ENCODE data around the gene DCHS1.

DCHS1 gene

GRCh38 chr11:6623391-6624363, 31.9 kb downstream of the DCHS1 start:
- H3K36me3 ChIP-seq (ENCODE audit: control insufficient read depth, insufficient read depth, low read length, severe bottlenecking) = no peaks in the 10 kb centered on the region
- no peaks in the 10 kb centered on the region for H3K9me3 ChIP-seq (ENCODE audit: control insufficient read depth, low read length)
- no peak overlapping the region for H3K9ac ChIP-seq (ENCODE audit: low read length)
- DNase-seq (ENCODE audit: low read depth) = no peak
- no peak overlapping the region for H3K4me3 ChIP-seq (ENCODE audit: low read length)
- peaks cover 15% of the 10 kb centered on the region for H3K27me3 ChIP-seq (replicated peaks; ENCODE audit: control insufficient read depth, insufficient read depth, low read length)
- H3K4me1 ChIP-seq (ENCODE audit: control insufficient read depth, insufficient read depth, low read length) = peaks cover under 1% of the 10 kb centered on the region

GRCh38 chr11:6622261-6623171, 33.1 kb downstream of the DCHS1 start:
- Histone ChIP-seq H3K9ac (ENCODE audit: low read length) (no peak overlapping the region), H3K4me1 (ENCODE audit: control insufficient read depth, insufficient read depth, low read length) (peaks cover 12% of the 10 kb centered on the region), H3K9me3 (ENCODE audit: control insufficient read depth, low read length) (no peaks in the 10 kb centered on the region), H3K27me3 (replicated peaks; ENCODE audit: control insufficient read depth, insufficient read depth, low read length) (peaks cover 15% of the 10 kb centered on the region), H3K36me3 (ENCODE audit: control insufficient read depth, insufficient read depth, low read length, severe bottlenecking) (no peaks in the 10 kb centered on the region), H3K4me3 (ENCODE audit: low read length) (no peak overlapping the region)
- DNase-seq (ENCODE audit: low read depth) = no peak

DNA sequence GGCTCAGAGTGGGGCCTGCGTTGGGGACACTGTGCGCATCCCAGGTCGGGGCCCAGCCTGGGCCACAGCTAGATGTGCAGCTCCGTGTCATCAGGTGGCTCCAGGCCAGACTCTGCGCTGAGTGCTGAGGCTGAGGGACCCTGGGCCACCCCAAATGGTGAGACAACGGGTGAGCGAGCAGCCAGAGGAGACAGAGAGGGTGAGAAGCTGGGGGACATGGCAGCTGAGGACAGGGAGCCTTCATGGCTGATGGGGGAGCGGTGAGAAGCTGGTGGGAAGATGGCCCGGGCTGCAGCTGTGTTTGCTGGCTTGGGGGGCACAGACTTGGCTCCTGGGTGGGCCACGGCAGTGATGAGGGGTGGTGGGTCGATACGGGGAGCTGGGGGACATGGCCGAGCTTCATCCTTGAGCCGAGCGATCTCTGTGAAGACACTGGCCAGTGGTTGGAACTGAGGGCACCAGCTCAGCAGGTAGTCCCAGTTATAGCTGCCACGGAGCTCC, 33.8 kb downstream of the DCHS1 start:
- H3K36me3 ChIP-seq (ENCODE audit: control insufficient read depth, insufficient read depth, low read length, severe bottlenecking) = no peaks in the 10 kb centered on the region
- no peak for DNase-seq (ENCODE audit: low read depth)
- H3K27me3 ChIP-seq (replicated peaks; ENCODE audit: control insufficient read depth, insufficient read depth, low read length) = peaks cover 15% of the 10 kb centered on the region
- no peak overlapping the region for H3K9ac ChIP-seq (ENCODE audit: low read length)
- H3K4me3 ChIP-seq (ENCODE audit: low read length) = no peak overlapping the region
- no peaks in the 10 kb centered on the region for H3K9me3 ChIP-seq (ENCODE audit: control insufficient read depth, low read length)
- H3K4me1 ChIP-seq (ENCODE audit: control insufficient read depth, insufficient read depth, low read length) = peaks cover 15% of the 10 kb centered on the region

DNA sequence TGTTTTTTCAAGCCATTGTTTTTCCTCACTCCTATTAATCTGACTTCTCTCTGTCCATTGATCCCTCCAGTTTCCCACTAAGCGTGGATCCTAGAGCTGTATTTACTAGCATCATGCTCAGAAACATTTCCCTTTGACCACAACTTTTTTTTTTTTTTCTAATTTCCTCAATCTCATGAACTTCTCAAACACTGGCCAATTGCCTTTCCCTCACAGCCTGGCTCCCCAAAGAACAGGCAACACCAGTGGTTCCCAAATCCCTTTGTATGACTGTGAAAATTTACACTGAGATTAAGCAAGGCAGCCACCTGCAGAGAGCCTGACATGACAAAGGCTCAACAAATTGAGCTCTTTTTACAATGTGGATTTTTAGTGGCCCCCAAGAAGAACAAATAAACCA, 35.0 kb downstream of the DCHS1 start:
- no peak overlapping the region for H3K4me3 ChIP-seq (ENCODE audit: low read length)
- no peak overlapping the region for H3K9ac ChIP-seq (ENCODE audit: low read length)
- peaks cover 8% of the 10 kb centered on the region for H3K36me3 ChIP-seq (ENCODE audit: control insufficient read depth, insufficient read depth, low read length, severe bottlenecking)
- no peak for DNase-seq (ENCODE audit: low read depth)
- peaks cover 15% of the 10 kb centered on the region for H3K4me1 ChIP-seq (ENCODE audit: control insufficient read depth, insufficient read depth, low read length)
- peaks cover 15% of the 10 kb centered on the region for H3K27me3 ChIP-seq (replicated peaks; ENCODE audit: control insufficient read depth, insufficient read depth, low read length)
- no peaks in the 10 kb centered on the region for H3K9me3 ChIP-seq (ENCODE audit: control insufficient read depth, low read length)

- peaks cover 18% of the 10 kb centered on the region for H3K36me3 ChIP-seq (ENCODE audit: control insufficient read depth, insufficient read depth, low read length, severe bottlenecking)
- H3K4me1 ChIP-seq (ENCODE audit: control insufficient read depth, insufficient read depth, low read length) = peaks cover 15% of the 10 kb centered on the region
- peak within 1 kb of the TSS; percentile 88 for H3K9ac ChIP-seq (ENCODE audit: low read length)
- H3K4me3 ChIP-seq (ENCODE audit: low read length) = peak within 1 kb of the TSS; percentile 90
- H3K9me3 ChIP-seq (ENCODE audit: control insufficient read depth, low read length) = no peaks in the 10 kb centered on the region
- peaks cover 3% of the 10 kb centered on the region for H3K27me3 ChIP-seq (replicated peaks; ENCODE audit: control insufficient read depth, insufficient read depth, low read length)
- DNase-seq (ENCODE audit: low read depth) = peak; percentile 98
These were observed 36.4 kb downstream of the DCHS1 start, which contains the start of gene TPP1 for GRCh38 chr11:6619004-6619745. Gene TPP1, minus strand, starts transcription at chr11:6619422. Its CDS starts 22 bp downstream, at chr11:6619400.

- Histone ChIP-seq H3K9me3 (ENCODE audit: control insufficient read depth, low read length) (no peaks in the 10 kb centered on the region), H3K36me3 (ENCODE audit: control insufficient read depth, insufficient read depth, low read length, severe bottlenecking) (peaks cover 18% of the 10 kb centered on the region), H3K27me3 (replicated peaks; ENCODE audit: control insufficient read depth, insufficient read depth, low read length) (no peaks in the 10 kb centered on the region), H3K4me3 (ENCODE audit: low read length) (peak overlapping the region; percentile 90), H3K9ac (ENCODE audit: low read length) (peak overlapping the region; percentile 88), H3K4me1 (ENCODE audit: control insufficient read depth, insufficient read depth, low read length) (peaks cover 15% of the 10 kb centered on the region)
- DNase-seq (ENCODE audit: low read depth) = peak; percentile 76
These were observed 37.2 kb downstream of the DCHS1 start for GRCh38 chr11:6618117-6619003.

DNA sequence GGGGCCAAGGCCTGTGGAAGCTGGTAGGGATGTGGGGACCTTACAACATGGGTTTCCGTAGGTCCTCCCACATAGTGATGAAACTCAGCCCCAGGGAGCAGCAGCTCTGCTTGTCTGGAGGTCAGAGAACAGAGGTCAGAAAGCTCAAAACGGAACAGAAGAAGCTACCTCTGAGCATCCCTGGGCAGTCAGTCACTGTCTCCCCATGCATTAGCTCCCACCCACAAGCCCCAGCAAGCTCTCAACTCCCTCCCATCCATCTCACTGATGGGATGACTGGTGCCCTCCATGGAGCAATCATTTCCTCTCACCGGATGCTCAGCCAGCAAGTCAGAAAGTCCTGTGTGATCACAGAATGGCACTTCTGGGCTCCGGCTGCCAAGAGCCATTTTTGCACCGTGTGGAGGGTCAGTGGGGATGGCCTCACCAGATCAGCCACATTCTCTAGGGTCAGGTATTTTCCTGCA, 38.3 kb downstream of the DCHS1 start:
- DNase-seq (ENCODE audit: low read depth) = no peak
- no peaks in the 10 kb centered on the region for H3K9me3 ChIP-seq (ENCODE audit: control insufficient read depth, low read length)
- no peaks in the 10 kb centered on the region for H3K27me3 ChIP-seq (replicated peaks; ENCODE audit: control insufficient read depth, insufficient read depth, low read length)
- peaks cover 18% of the 10 kb centered on the region for H3K36me3 ChIP-seq (ENCODE audit: control insufficient read depth, insufficient read depth, low read length, severe bottlenecking)
- H3K4me1 ChIP-seq (ENCODE audit: control insufficient read depth, insufficient read depth, low read length) = peaks cover 24% of the 10 kb centered on the region
- H3K4me3 ChIP-seq (ENCODE audit: low read length) = peak overlapping the region; percentile 90
- no peak overlapping the region for H3K9ac ChIP-seq (ENCODE audit: low read length)

GRCh38 chr11:6616596-6617250, 38.9 kb downstream of the DCHS1 start:
- no peaks in the 10 kb centered on the region for H3K27me3 ChIP-seq (replicated peaks; ENCODE audit: control insufficient read depth, insufficient read depth, low read length)
- H3K9ac ChIP-seq (ENCODE audit: low read length) = no peak overlapping the region
- no peaks in the 10 kb centered on the region for H3K9me3 ChIP-seq (ENCODE audit: control insufficient read depth, low read length)
- H3K36me3 ChIP-seq (ENCODE audit: control insufficient read depth, insufficient read depth, low read length, severe bottlenecking) = peaks cover 18% of the 10 kb centered on the region
- peaks cover 24% of the 10 kb centered on the region for H3K4me1 ChIP-seq (ENCODE audit: control insufficient read depth, insufficient read depth, low read length)
- no peak for DNase-seq (ENCODE audit: low read depth)
- H3K4me3 ChIP-seq (ENCODE audit: low read length) = no peak overlapping the region

- H3K27me3 ChIP-seq (replicated peaks; ENCODE audit: control insufficient read depth, insufficient read depth, low read length) = no peaks in the 10 kb centered on the region
- no peak overlapping the region for H3K4me3 ChIP-seq (ENCODE audit: low read length)
- no peaks in the 10 kb centered on the region for H3K9me3 ChIP-seq (ENCODE audit: control insufficient read depth, low read length)
- H3K4me1 ChIP-seq (ENCODE audit: control insufficient read depth, insufficient read depth, low read length) = peaks cover 28% of the 10 kb centered on the region
- peaks cover 20% of the 10 kb centered on the region for H3K36me3 ChIP-seq (ENCODE audit: control insufficient read depth, insufficient read depth, low read length, severe bottlenecking)
- no peak for DNase-seq (ENCODE audit: low read depth)
- H3K9ac ChIP-seq (ENCODE audit: low read length) = no peak overlapping the region
These were observed 39.6 kb downstream of the DCHS1 start for GRCh38 chr11:6615882-6616585.
